Fibroblast of lung (primary cell): ENCODE results near the gene ARHGDIG. TPM values are rescaled to one million over a fixed set of nuclear protein-coding genes. Genes with fewer than 3 reads are reported as not detected.

Source experiments
- DNase-seq, 2 donors: peaks; one replicate each; pipeline versions ENCODE4 v3.0.0 to v3.0.0-alpha.2; 2010; ENCODE audit warnings: low read depth in 2 of 2
- H2AFZ ChIP-seq: 2 replicates; pipeline ENCODE4 v1.5.1; 2012; ENCODE audit warnings: low read length, control low read depth, inconsistent platforms
- H3K27ac ChIP-seq: 2 replicates; pipeline ENCODE4 v1.5.1; 2011; ENCODE audit warnings: low read length, control low read depth; ENCODE audit not compliant: insufficient read depth
- H3K27me3 ChIP-seq: 2 replicates; pipeline ENCODE4 v1.5.1; 2011; ENCODE audit warnings: mild to moderate bottlenecking, low read length; ENCODE audit not compliant: control insufficient read depth, insufficient read depth
- H3K36me3 ChIP-seq: 2 replicates; pipeline ENCODE4 v1.5.1; 2011; ENCODE audit warnings: low read length; ENCODE audit not compliant: control insufficient read depth, insufficient read depth
- H3K4me1 ChIP-seq: 2 replicates; pipeline ENCODE4 v1.5.1; 2011; ENCODE audit warnings: low read length; ENCODE audit not compliant: control insufficient read depth, insufficient read depth; ENCODE audit errors: extremely low read depth
- H3K4me2 ChIP-seq: 2 replicates; pipeline ENCODE4 v1.5.1; 2011; ENCODE audit warnings: low read length, control low read depth; ENCODE audit not compliant: insufficient read depth; ENCODE audit errors: extremely low read depth
- H3K4me3 ChIP-seq, 4 experiments: fragments of 200-600 bp in 1 of 4; sonication (generic) in 1 of 4; replicated peaks in 1 of 4; 2 replicates each; pipeline ENCODE4 v1.5.1; 2011 to 2016; ENCODE audit warnings: low read length in 4 of 4, low read depth in 3 of 4, mild to moderate bottlenecking in 3 of 4, control low read depth in 2 of 4, inconsistent platforms in 1 of 4, mixed read lengths in 1 of 4; ENCODE audit not compliant: insufficient read depth in 1 of 4; ENCODE audit errors: control extremely low read depth in 1 of 4
- H3K79me2 ChIP-seq: 2 replicates; pipeline ENCODE4 v1.5.1; 2012; ENCODE audit warnings: mild to moderate bottlenecking, low read length, inconsistent platforms; ENCODE audit not compliant: control insufficient read depth, insufficient read depth
- H3K9ac ChIP-seq: 2 replicates; pipeline ENCODE4 v1.5.1; 2011; ENCODE audit warnings: mild to moderate bottlenecking, low read length, control low read depth; ENCODE audit not compliant: insufficient read depth
- H3K9me3 ChIP-seq: 2 replicates; pipeline ENCODE4 v1.5.1; 2012; ENCODE audit warnings: low read depth, low read length; ENCODE audit not compliant: control insufficient read depth, insufficient read depth
- H4K20me1 ChIP-seq: 2 replicates; pipeline ENCODE4 v1.5.1; 2011; ENCODE audit warnings: low read length; ENCODE audit not compliant: control insufficient read depth, insufficient read depth; ENCODE audit errors: extremely low read depth
- CTCF ChIP-seq, 2 donors: IDR thresholded peaks in 1 of 2; conservative IDR thresholded peaks in 1 of 2; 1 replicate in 1 of 2; 2 replicates in 1 of 2; pipeline ENCODE4 v1.5.1; 2011 to 2012; ENCODE audit warnings: low read length in 2 of 2, control low read depth in 1 of 2, inconsistent platforms in 1 of 2, low read depth in 1 of 2, mild to moderate bottlenecking in 1 of 2
- EZH2 ChIP-seq: IDR thresholded peaks from 2 replicates; pipeline ENCODE4 v1.5.1; 2012; ENCODE audit warnings: low read length, control low read depth, mild to moderate bottlenecking; ENCODE audit errors: missing control alignments
- polyA plus RNA-seq, 2 donors: library from polyadenylated mRNA; depleted of rRNA in 1 of 2; stranded (reverse) in 1 of 2; unstranded in 1 of 2; fragments of >200 nt; gene quantifications; 2 replicates each; pipeline ENCODE4 v1.2.1, GENCODE V29; 2011 to 2012; ENCODE audit warnings: missing spikeins in 1 of 2
- total RNA-seq: library from RNA; depleted of rRNA; stranded (reverse); fragments of >200 nt; gene quantifications from 2 replicates; pipeline ENCODE4 v1.2.1, GENCODE V29; 2014

ARHGDIG gene
- total and polyA plus RNA-seq, 2 donors (not counting 1 experiment from before 2014, with no cell fraction given) = 0.30 to 1.3 TPM

- no peaks in the 10 kb centered on the region for H3K4me1 ChIP-seq
- TF ChIP-seq EZH2 (no peak), CTCF (conservative IDR thresholded peaks at IDR 0.05 in 1 of 2, IDR thresholded peaks at IDR 0.05 in 1 of 2; ENCODE audit: low read depth in 1 of 2, low read length in 2 of 2) (no peak)
- DNase-seq = no peak
- no peaks in the 10 kb centered on the region for H4K20me1 ChIP-seq
- no peaks in the 10 kb centered on the region for H3K9me3 ChIP-seq
- no peak overlapping the region for H3K9ac ChIP-seq
- H3K27me3 ChIP-seq = no peaks in the 10 kb centered on the region
- peaks cover 10% of the 10 kb centered on the region for H3K36me3 ChIP-seq
- H2AFZ ChIP-seq = no peak overlapping the region
- no peak overlapping the region for H3K4me2 ChIP-seq
- H3K27ac ChIP-seq = no peak overlapping the region
- no peak overlapping the region for H3K4me3 ChIP-seq
- H3K79me2 ChIP-seq = no peaks in the 10 kb centered on the region
These were observed 15.9 kb downstream of the ARHGDIG start for GRCh38 chr16:296276-296675.

- Histone ChIP-seq H3K27ac (no peak overlapping the region), H4K20me1 (no peaks in the 10 kb centered on the region), H3K9me3 (no peaks in the 10 kb centered on the region), H3K36me3 (peaks cover 12% of the 10 kb centered on the region), H3K79me2 (no peaks in the 10 kb centered on the region), H3K9ac (no peak overlapping the region), H3K27me3 (no peaks in the 10 kb centered on the region), H3K4me2 (no peak overlapping the region), H3K4me1 (no peaks in the 10 kb centered on the region), H3K4me3 (no peak overlapping the region), H2AFZ (no peak overlapping the region)
- DNase-seq = no peak
- TF ChIP-seq EZH2 (no peak), CTCF (conservative IDR thresholded peaks at IDR 0.05 in 1 of 2, IDR thresholded peaks at IDR 0.05 in 1 of 2; ENCODE audit: low read depth in 1 of 2, low read length in 2 of 2) (no peak)
These were observed 16.6 kb downstream of the ARHGDIG start for GRCh38 chr16:296806-297510.

GRCh38 chr16:297832-298231, 17.4 kb downstream of the ARHGDIG start:
- no peaks in the 10 kb centered on the region for H3K4me1 ChIP-seq
- H3K27me3 ChIP-seq = no peaks in the 10 kb centered on the region
- no peak overlapping the region for H3K4me3 ChIP-seq
- H3K79me2 ChIP-seq = no peaks in the 10 kb centered on the region
- H3K9ac ChIP-seq = no peak overlapping the region
- no peak for DNase-seq
- H2AFZ ChIP-seq = no peak overlapping the region
- no peak overlapping the region for H3K4me2 ChIP-seq
- peaks cover 11% of the 10 kb centered on the region for H3K36me3 ChIP-seq
- H3K27ac ChIP-seq = no peak overlapping the region
- no peaks in the 10 kb centered on the region for H3K9me3 ChIP-seq
- H4K20me1 ChIP-seq = no peaks in the 10 kb centered on the region
- TF ChIP-seq EZH2 = no peak
- no peak for TF ChIP-seq CTCF (conservative IDR thresholded peaks at IDR 0.05 in 1 of 2, IDR thresholded peaks at IDR 0.05 in 1 of 2; ENCODE audit: low read depth in 1 of 2, low read length in 2 of 2)
